Putamen (tissue), 1 donor: ENCODE data around the gene MGAT3.

ENCODE experiments used
- DNase-seq: peaks from one replicate; pipeline ENCODE4 v3.0.0-alpha.2; 2016; ENCODE audit warnings: low spot score

MGAT3 gene

GRCh38 chr22:39471381-39472141 is 14.7 kb downstream of the MGAT3 start:
- DNase-seq = no peak

- no peak for DNase-seq
Observed at GRCh38 chr22:39472570-39473556, 16.1 kb downstream of the MGAT3 start.

- DNase-seq = no peak
Observed at GRCh38 chr22:39473851-39474250, 17.0 kb downstream of the MGAT3 start.

GRCh38 chr22:39474351-39475111 is 17.7 kb downstream of the MGAT3 start:
- DNase-seq = no peak

- DNase-seq = no peak
Observed at GRCh38 chr22:39475337-39475736, 18.5 kb downstream of the MGAT3 start.

GRCh38 chr22:39475902-39476301 is 19.1 kb downstream of the MGAT3 start:
- DNase-seq = no peak

- no peak for DNase-seq
Observed at GRCh38 chr22:39476664-39477063, 19.9 kb downstream of the MGAT3 start.

- no peak for DNase-seq
Observed at GRCh38 chr22:39477542-39477941, 20.7 kb downstream of the MGAT3 start.

- no peak for DNase-seq
Observed at GRCh38 chr22:39478441-39478850, 21.6 kb downstream of the MGAT3 start.

GRCh38 chr22:39479254-39479653 is 22.4 kb downstream of the MGAT3 start:
- no peak for DNase-seq

- DNase-seq = no peak
Observed at GRCh38 chr22:39480557-39480956, 23.7 kb downstream of the MGAT3 start.

- DNase-seq = no peak
Observed at GRCh38 chr22:39481054-39481453, 24.2 kb downstream of the MGAT3 start.

GRCh38 chr22:39481595-39481994 is 24.8 kb downstream of the MGAT3 start:
- DNase-seq = no peak

GRCh38 chr22:39482768-39483167 is 26.0 kb downstream of the MGAT3 start:
- no peak for DNase-seq

GRCh38 chr22:39486951-39487825 is 30.4 kb downstream of the MGAT3 start:
- DNase-seq = no peak

GRCh38 chr22:39487826-39488520 is 31.2 kb downstream of the MGAT3 start:
- no peak for DNase-seq

GRCh38 chr22:39488563-39489083 is 31.8 kb downstream of the MGAT3 start:
- no peak for DNase-seq

- DNase-seq = no peak
Observed at GRCh38 chr22:39489094-39490068, 32.6 kb downstream of the MGAT3 start.

- DNase-seq = peak; percentile 88
Observed at GRCh38 chr22:39490135-39490798, 33.5 kb downstream of the MGAT3 start.
